Measurements from ENCODE around the gene THAP3.

THAP3 gene

DNA sequence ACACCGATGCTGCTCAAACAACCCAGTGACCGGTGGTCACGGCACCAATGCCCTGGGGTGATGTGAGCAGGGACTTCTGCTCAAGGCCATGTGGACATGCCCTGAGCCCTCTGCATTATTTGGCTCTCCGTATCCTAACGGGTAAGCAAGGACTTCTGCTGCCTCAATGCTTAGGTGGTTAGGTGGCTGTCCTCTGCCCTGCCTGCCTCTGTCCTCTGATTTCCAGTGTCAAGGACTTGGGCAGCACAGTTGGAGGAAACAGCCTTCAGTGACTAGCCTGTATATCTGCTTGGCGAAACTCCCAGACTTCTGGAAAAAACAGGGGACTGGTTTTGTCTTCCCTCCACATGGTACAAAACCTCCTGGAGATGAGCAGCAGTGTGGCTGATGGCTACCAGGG, 42.5 kb downstream of the THAP3 start:
- no peak for DNase-seq (ENCODE audit: low read depth)
- H3K4me3 ChIP-seq (ENCODE audit: low read depth, low read length): no peak overlapping the region
- TF ChIP-seq, protein P1, sequence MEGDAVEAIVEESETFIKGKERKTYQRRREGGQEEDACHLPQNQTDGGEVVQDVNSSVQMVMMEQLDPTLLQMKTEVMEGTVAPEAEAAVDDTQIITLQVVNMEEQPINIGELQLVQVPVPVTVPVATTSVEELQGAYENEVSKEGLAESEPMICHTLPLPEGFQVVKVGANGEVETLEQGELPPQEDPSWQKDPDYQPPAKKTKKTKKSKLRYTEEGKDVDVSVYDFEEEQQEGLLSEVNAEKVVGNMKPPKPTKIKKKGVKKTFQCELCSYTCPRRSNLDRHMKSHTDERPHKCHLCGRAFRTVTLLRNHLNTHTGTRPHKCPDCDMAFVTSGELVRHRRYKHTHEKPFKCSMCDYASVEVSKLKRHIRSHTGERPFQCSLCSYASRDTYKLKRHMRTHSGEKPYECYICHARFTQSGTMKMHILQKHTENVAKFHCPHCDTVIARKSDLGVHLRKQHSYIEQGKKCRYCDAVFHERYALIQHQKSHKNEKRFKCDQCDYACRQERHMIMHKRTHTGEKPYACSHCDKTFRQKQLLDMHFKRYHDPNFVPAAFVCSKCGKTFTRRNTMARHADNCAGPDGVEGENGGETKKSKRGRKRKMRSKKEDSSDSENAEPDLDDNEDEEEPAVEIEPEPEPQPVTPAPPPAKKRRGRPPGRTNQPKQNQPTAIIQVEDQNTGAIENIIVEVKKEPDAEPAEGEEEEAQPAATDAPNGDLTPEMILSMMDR (IDR thresholded peaks at IDR 0.05; ENCODE audit: control insufficient read depth, extremely low read depth, insufficient read depth): no peak

DNA sequence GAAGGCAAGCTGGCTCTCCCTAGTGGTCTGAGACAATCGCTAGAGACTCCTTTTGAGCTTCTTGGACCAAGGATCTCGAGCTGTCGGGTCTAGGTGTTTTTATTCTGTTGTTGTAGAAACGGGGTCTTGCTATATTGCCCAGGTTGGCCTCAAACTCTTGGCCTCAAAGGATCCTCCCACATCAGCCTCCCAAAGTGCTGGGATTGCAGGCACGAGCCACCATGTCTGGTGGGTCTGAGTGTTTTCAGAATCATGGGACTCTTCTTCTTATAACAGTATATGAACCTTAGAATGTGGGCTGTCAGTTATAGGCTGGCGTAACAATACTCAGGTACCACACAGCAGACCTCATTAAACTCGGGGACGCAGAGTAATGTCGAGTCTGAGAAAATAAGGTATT, 43.8 kb downstream of the THAP3 start:
- TF ChIP-seq, protein P1 (IDR thresholded peaks at IDR 0.05; ENCODE audit: control insufficient read depth, extremely low read depth, insufficient read depth): no peak
- H3K4me3 ChIP-seq (ENCODE audit: low read depth, low read length): no peak overlapping the region
- no peak for DNase-seq (ENCODE audit: low read depth)

- TF ChIP-seq, protein P1 (IDR thresholded peaks at IDR 0.05; ENCODE audit: control insufficient read depth, extremely low read depth, insufficient read depth): no peak
- no peak overlapping the region for H3K4me3 ChIP-seq (ENCODE audit: low read depth, low read length)
- no peak for DNase-seq (ENCODE audit: low read depth)
Observed at GRCh38 chr1:6672558-6672957, 47.9 kb downstream of the THAP3 start.

DNA sequence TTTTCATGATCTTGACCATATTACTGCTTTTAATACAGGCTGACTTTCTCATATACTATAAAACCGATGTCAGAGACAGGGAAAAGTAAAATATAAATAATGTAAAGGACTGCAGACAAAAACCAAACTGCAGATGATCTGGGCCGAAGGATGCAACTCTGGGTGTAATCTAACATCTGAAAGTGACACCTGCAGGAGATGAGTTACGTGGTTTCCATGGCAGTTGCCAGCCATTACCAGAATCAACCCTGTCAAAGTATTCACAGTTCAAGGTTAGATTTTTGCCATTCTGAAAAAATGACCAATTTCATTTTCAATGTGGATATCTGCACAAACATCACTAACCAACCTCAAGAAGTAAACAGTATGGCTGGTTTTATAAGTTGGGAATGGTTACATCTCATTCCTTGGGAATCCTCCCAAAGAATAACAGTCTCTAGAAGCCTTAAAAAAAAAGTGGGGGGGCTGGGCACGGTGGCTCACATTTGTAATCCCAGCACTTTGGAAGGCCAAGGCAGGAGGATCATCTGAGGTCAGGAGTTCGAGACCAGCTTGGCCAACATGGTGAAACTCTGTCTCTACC, 49.2 kb downstream of the THAP3 start:
- no peak for DNase-seq (ENCODE audit: low read depth)
- TF ChIP-seq, protein P1 (IDR thresholded peaks at IDR 0.05; ENCODE audit: control insufficient read depth, extremely low read depth, insufficient read depth): no peak
- H3K4me3 ChIP-seq (ENCODE audit: low read depth, low read length): no peak overlapping the region

GRCh38 chr1:6674771-6675170, 50.1 kb downstream of the THAP3 start:
- no peak overlapping the region for H3K4me3 ChIP-seq (ENCODE audit: low read depth, low read length)
- TF ChIP-seq, protein P1 (IDR thresholded peaks at IDR 0.05; ENCODE audit: control insufficient read depth, extremely low read depth, insufficient read depth): no peak

GRCh38 chr1:6675941-6676340, 51.3 kb downstream of the THAP3 start:
- no peak overlapping the region for H3K4me3 ChIP-seq (ENCODE audit: low read depth, low read length)
- DNase-seq (ENCODE audit: low read depth): no peak
- TF ChIP-seq, protein P1 (IDR thresholded peaks at IDR 0.05; ENCODE audit: control insufficient read depth, extremely low read depth, insufficient read depth): no peak

More at GRCh38 chr1:6674771-6675170, 50.1 kb downstream of the THAP3 start:
- DNase-seq (ENCODE audit: low read depth): no peak

Measured in LNCaP clone FGC (cell line).